GM10248 (cell line): ENCODE results near the gene OTOP2.

ENCODE experiments used
- CTCF ChIA-PET: fragments of 300-600 bp; sonication (Branson Sonifier 250); formaldehyde crosslinking; extraction: SDS; loops from one replicate; lab custom pipeline; 2021; ENCODE audit warnings: antibody characterized with exemption; lab: Yijun Ruan, JAX
- POLR2A ChIA-PET: fragments of 350-650 bp; sonication (Branson Sonifier 250); formaldehyde crosslinking; extraction: SDS; loops from one replicate; lab custom pipeline; 2020; ENCODE audit warnings: antibody characterized with exemption; lab: Yijun Ruan, JAX
- DNase-seq: peaks from one replicate; pipeline ENCODE4 v3.0.0; 2012; ENCODE audit errors: extremely low spot score
- TF ChIP-seq, protein P1 (sequence below): IDR thresholded peaks from 2 replicates; pipeline ENCODE4 v1.5.1; 2012; ENCODE audit warnings: mild to moderate bottlenecking, low read depth; ENCODE audit errors: extremely low read depth, missing control alignments, control extremely low read depth

Gene OTOP2

DNA sequence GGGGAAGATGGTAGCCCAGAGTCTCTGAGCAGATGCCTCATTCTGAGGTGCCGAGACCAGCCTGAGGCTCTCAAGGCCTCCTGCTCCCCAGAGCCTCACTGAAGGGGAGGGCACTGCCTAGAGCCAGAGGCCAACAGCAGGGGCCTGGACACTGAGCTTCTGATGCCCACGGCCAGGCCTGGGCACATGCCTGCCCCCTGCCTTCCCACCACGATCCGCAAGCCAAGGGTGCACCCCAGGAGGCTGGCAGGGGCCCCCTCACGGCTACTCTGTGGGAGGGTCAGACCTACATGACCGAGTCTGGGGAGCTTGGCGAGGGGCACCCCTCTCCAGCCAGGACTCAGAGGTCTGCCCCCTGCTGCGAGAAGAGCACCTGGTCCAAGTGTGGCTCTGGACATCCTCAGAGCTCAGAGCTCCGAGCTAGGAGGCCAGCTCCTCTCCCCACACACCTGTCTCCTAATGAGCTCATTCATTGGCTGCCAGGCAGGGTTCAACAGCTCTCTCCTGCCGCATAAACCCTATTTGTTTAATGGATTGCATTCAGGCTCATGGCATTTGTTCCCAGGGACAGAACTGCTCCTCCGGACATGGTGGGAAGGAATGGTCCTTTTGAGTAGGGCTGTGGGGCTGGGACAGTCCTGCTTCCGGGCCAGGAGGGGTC is 25.5 kb downstream of the OTOP2 start:
- CTCF ChIA-PET = interaction anchor here (1.4 to 12.6 kb wide), 4 partner anchors 10 to 62 kb away, joined by 3 to 156 read pairs (median 16); partner anchors contain the start of genes OTOP2 and USH1G
- no peak for DNase-seq
- TF ChIP-seq, protein P1, sequence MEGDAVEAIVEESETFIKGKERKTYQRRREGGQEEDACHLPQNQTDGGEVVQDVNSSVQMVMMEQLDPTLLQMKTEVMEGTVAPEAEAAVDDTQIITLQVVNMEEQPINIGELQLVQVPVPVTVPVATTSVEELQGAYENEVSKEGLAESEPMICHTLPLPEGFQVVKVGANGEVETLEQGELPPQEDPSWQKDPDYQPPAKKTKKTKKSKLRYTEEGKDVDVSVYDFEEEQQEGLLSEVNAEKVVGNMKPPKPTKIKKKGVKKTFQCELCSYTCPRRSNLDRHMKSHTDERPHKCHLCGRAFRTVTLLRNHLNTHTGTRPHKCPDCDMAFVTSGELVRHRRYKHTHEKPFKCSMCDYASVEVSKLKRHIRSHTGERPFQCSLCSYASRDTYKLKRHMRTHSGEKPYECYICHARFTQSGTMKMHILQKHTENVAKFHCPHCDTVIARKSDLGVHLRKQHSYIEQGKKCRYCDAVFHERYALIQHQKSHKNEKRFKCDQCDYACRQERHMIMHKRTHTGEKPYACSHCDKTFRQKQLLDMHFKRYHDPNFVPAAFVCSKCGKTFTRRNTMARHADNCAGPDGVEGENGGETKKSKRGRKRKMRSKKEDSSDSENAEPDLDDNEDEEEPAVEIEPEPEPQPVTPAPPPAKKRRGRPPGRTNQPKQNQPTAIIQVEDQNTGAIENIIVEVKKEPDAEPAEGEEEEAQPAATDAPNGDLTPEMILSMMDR = no peak
- POLR2A ChIA-PET = no interaction called here

GRCh38 chr17:74950207-74950606 is 26.1 kb downstream of the OTOP2 start:
- CTCF ChIA-PET = interaction anchor here (12.6 to 16.9 kb wide), 2 partner anchors 10 to 23 kb away, joined by 156 to 390 read pairs; partner anchors contain the start of genes OTOP2, OTOP3 and USH1G
- no peak for DNase-seq
- POLR2A ChIA-PET = no interaction called here
- TF ChIP-seq, protein P1 = no peak

- CTCF ChIA-PET = interaction anchor here (1.3 to 16.9 kb wide), 3 partner anchors 9 to 24 kb away, joined by 3 to 390 read pairs (median 156); partner anchors contain the start of genes OTOP2, OTOP3 and USH1G
- no peak for DNase-seq
- TF ChIP-seq, protein P1 = no peak
- POLR2A ChIA-PET = no interaction called here
Measured at GRCh38 chr17:74951065-74951464, 27.0 kb downstream of the OTOP2 start.

DNA sequence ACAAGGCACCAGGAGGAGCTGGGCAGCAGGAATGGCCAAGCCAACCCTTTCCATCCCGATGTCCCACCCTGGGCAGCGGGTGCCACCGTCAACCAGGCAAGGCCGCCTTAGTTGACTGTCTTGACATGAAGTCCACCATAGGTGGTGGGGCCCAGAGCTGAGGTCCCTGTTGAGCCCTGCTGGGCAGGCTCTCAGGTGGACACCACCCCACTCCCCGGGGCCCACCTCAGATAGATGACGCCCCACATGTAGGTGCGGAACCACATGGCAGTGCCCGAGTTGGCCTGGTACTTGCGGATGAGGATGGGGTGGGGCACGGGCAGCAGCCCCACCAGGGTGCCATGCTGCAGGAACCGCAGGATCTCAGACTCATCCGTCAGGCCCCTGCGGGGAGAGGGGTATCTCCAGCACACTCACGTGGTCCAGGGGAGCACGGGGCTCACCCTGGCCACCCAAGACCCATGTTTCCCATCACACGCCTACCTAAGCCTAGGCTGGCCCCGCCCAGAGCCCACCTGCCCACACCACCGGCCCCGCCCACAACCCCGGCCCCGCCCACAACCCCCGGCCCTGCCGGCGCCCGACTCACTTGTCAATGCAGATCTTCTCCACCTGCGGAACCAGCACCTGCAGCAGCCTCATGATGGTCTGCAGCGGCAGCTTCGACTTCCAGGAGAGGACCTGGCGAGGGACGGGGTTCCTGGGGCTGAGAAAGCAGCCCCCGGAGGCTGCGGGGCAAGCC is 27.8 kb downstream of the OTOP2 start:
- TF ChIP-seq, protein P1 = no peak
- no peak for DNase-seq
- POLR2A ChIA-PET = no interaction called here
- CTCF ChIA-PET = interaction anchor here (1.3 to 16.9 kb wide), 3 partner anchors 8 to 25 kb away, joined by 3 to 390 read pairs (median 156); partner anchors contain the start of genes OTOP2, OTOP3 and USH1G

GRCh38 chr17:74952431-74953133 is 28.5 kb downstream of the OTOP2 start:
- TF ChIP-seq, protein P1 = no peak
- ChIA-PET POLR2A (no interaction called here), CTCF (interaction anchor here (1.3 to 16.9 kb wide), 3 partner anchors 7 to 26 kb away, joined by 3 to 390 read pairs (median 156); partner anchors contain the start of genes OTOP2, OTOP3 and USH1G)
- no peak for DNase-seq
